H1 (cell line): ENCODE data around the gene GPNMB. TPM values are rescaled to one million over a fixed set of nuclear protein-coding genes. Genes with fewer than 3 reads are reported as not detected.
A peak's percentile ranks its signal among the peaks of the same experiment; 100 is the strongest.

Experiments used
- CTCF ChIA-PET: fragments of 300-600 bp; sonication (Branson Sonifier 250); formaldehyde crosslinking; loops from one replicate; lab custom pipeline; 2021; ENCODE audit not compliant: partially characterized antibody; lab: Charles Lee
- POLR2A ChIA-PET: fragments of 300-600 bp; sonication (Branson Sonifier 250); formaldehyde crosslinking; loops from one replicate; lab custom pipeline; 2021; ENCODE audit warnings: inconsistent platforms; ENCODE audit not compliant: partially characterized antibody; lab: Charles Lee
- DNase-seq, 2 experiments: peaks; one replicate each; pipeline versions ENCODE4 v3.0.0 to v3.0.0-alpha.2; 2010 to 2022; ENCODE audit warnings: low spot score in 2 of 2, low read depth in 1 of 2, mixed read lengths in 1 of 2
- FAIRE-seq: peaks from 2 replicates; lab custom pipeline; 2011; peaks lifted over from hg19 to GRCh38; lab: Jason Lieb, UNC
- H2AFZ ChIP-seq: 2 replicates; pipeline ENCODE4 v1.8.1; 2012; ENCODE audit warnings: low read length, inconsistent platforms
- H2AK5ac ChIP-seq: 2 replicates; pipeline ENCODE4 v1.6.1; 2013; ENCODE audit warnings: low read depth, low read length
- H2BK120ac ChIP-seq: replicated peaks from 2 replicates; pipeline ENCODE3; 2013; ENCODE audit warnings: low read depth, low read length, inconsistent platforms
- H2BK12ac ChIP-seq: 2 replicates; pipeline ENCODE4 v1.6.1; 2013; ENCODE audit warnings: low read depth, low read length
- H2BK15ac ChIP-seq: 2 replicates; pipeline ENCODE4 v1.6.1; 2013; ENCODE audit warnings: low read length
- H2BK20ac ChIP-seq: 2 replicates; pipeline ENCODE4 v1.6.1; 2013; ENCODE audit warnings: low read length
- H2BK5ac ChIP-seq: 2 replicates; pipeline ENCODE4 v1.6.1; 2013; ENCODE audit warnings: low read depth, low read length
- H3K14ac ChIP-seq: 2 replicates; pipeline ENCODE4 v1.6.1; 2013; ENCODE audit warnings: inconsistent platforms; ENCODE audit not compliant: insufficient read length
- H3K18ac ChIP-seq: 2 replicates; pipeline ENCODE4 v1.6.1; 2013; ENCODE audit warnings: low read length; ENCODE audit errors: extremely low read depth
- H3K23ac ChIP-seq: 2 replicates; pipeline ENCODE4 v1.6.1; 2013; ENCODE audit warnings: inconsistent platforms; ENCODE audit not compliant: insufficient read length
- H3K23me2 ChIP-seq: 2 replicates; pipeline ENCODE4 v1.6.1; 2013; ENCODE audit warnings: low read depth, low read length
- H3K27ac ChIP-seq: 2 replicates; pipeline ENCODE4 v1.6.1; 2011; ENCODE audit warnings: low read depth, low read length, inconsistent platforms
- H3K27me3 ChIP-seq, 4 experiments: replicated peaks in 1 of 4; 1 replicate in 1 of 4; 2 replicates in 3 of 4; pipeline versions ENCODE4 v1.6.1 to v1.8.1; 2011 to 2013; ENCODE audit warnings: low read length in 3 of 4, mild to moderate bottlenecking in 3 of 4, inconsistent platforms in 2 of 4, mixed read lengths in 2 of 4, moderate library complexity in 1 of 4; ENCODE audit not compliant: control insufficient read depth in 3 of 4, insufficient read depth in 3 of 4; ENCODE audit errors: extremely low read depth in 1 of 4
- H3K36me3 ChIP-seq, 4 experiments: 2 replicates each; pipeline versions ENCODE4 v1.6.1 to v1.8.1; 2011 to 2013; ENCODE audit warnings: mild to moderate bottlenecking in 4 of 4, low read length in 3 of 4, moderate library complexity in 2 of 4, control low read depth in 1 of 4, inconsistent platforms in 1 of 4; ENCODE audit not compliant: insufficient read depth in 4 of 4, control insufficient read depth in 2 of 4
- H3K4ac ChIP-seq: replicated peaks from 2 replicates; pipeline ENCODE3; 2013; ENCODE audit warnings: low read length, low read depth, mixed read lengths, inconsistent platforms; ENCODE audit not compliant: insufficient read length
- H3K4me1 ChIP-seq, 4 experiments: replicated peaks in 1 of 4; 1 replicate in 1 of 4; 2 replicates in 3 of 4; pipeline versions ENCODE4 v1.6.1 to v1.8.1; 2011 to 2013; ENCODE audit warnings: low read length in 3 of 4, inconsistent platforms in 2 of 4, mixed read lengths in 1 of 4; ENCODE audit not compliant: insufficient read depth in 4 of 4, control insufficient read depth in 3 of 4
- H3K4me2 ChIP-seq, 2 experiments: 2 replicates each; pipeline versions ENCODE4 v1.6.1 to v1.8.1; 2011 to 2013; ENCODE audit warnings: low read depth in 2 of 2, low read length in 2 of 2, control low read depth in 1 of 2, inconsistent platforms in 1 of 2, mild to moderate bottlenecking in 1 of 2; ENCODE audit not compliant: insufficient read depth in 1 of 2
- H3K4me3 ChIP-seq, 4 experiments: fragments of 200-600, 300-600 bp in 1 of 4; sonication (generic), shearing (Covaris generic), sonication (Bioruptor Twin) in 1 of 4; 2 replicates each; pipeline versions ENCODE4 v1.5.1 to v1.8.1; 2011 to 2016; ENCODE audit warnings: low read length in 4 of 4, low read depth in 3 of 4, control low read depth in 2 of 4, inconsistent platforms in 2 of 4, mild to moderate bottlenecking in 2 of 4, mixed read lengths in 1 of 4, moderate library complexity in 1 of 4; ENCODE audit not compliant: insufficient read depth in 2 of 4; ENCODE audit errors: extremely low read depth in 1 of 4
- H3K56ac ChIP-seq: replicated peaks from 2 replicates; pipeline ENCODE3; 2013; ENCODE audit warnings: low read depth, mild to moderate bottlenecking, mixed read lengths, low read length, inconsistent platforms; ENCODE audit not compliant: insufficient read length
- H3K79me1 ChIP-seq: 2 replicates; pipeline ENCODE4 v1.6.1; 2013; ENCODE audit warnings: low read depth, low read length, control low read depth
- H3K79me2 ChIP-seq, 2 experiments: 2 replicates each; pipeline versions ENCODE4 v1.6.1 to v1.8.1; 2012 to 2013; ENCODE audit warnings: low read length in 2 of 2, mild to moderate bottlenecking in 2 of 2, inconsistent platforms in 1 of 2; ENCODE audit not compliant: insufficient read depth in 2 of 2, control insufficient read depth in 1 of 2
- H3K9ac ChIP-seq, 4 experiments: replicated peaks in 1 of 4; 1 replicate in 1 of 4; 2 replicates in 3 of 4; pipeline versions ENCODE4 v1.6.1 to v1.8.1; 2011 to 2013; ENCODE audit warnings: low read depth in 3 of 4, low read length in 3 of 4, control low read depth in 2 of 4, mild to moderate bottlenecking in 2 of 4, moderate library complexity in 2 of 4, inconsistent platforms in 1 of 4; ENCODE audit errors: extremely low read depth in 1 of 4
- H3K9me3 ChIP-seq, 2 experiments: 2 replicates each; pipeline versions ENCODE4 v1.6.1 to v1.8.1; 2012 to 2013; ENCODE audit warnings: mild to moderate bottlenecking in 2 of 2, moderate library complexity in 2 of 2, control low read depth in 1 of 2, inconsistent platforms in 1 of 2, low read depth in 1 of 2, low read length in 1 of 2, mixed read lengths in 1 of 2; ENCODE audit not compliant: insufficient read depth in 2 of 2
- H4K20me1 ChIP-seq, 2 experiments: replicated peaks in 1 of 2; 2 replicates each; pipeline versions ENCODE3 to v1.8.1; 2011 to 2013; ENCODE audit warnings: inconsistent platforms in 2 of 2, low read length in 2 of 2, mild to moderate bottlenecking in 1 of 2; ENCODE audit not compliant: insufficient read depth in 2 of 2, control insufficient read depth in 1 of 2
- H4K5ac ChIP-seq: 2 replicates; pipeline ENCODE4 v1.6.1; 2013; ENCODE audit warnings: low read length, low read depth, mixed read lengths, inconsistent platforms; ENCODE audit not compliant: insufficient read length
- H4K8ac ChIP-seq: 2 replicates; pipeline ENCODE4 v1.8.0; 2013; ENCODE audit warnings: mild to moderate bottlenecking, moderate library complexity, low read length, inconsistent platforms; ENCODE audit not compliant: insufficient read depth; ENCODE audit errors: extremely low read depth
- H4K91ac ChIP-seq: replicated peaks from 2 replicates; pipeline ENCODE3; 2013; ENCODE audit warnings: low read length, mixed read lengths, inconsistent platforms; ENCODE audit not compliant: insufficient read length
- CEBPB ChIP-seq: IDR thresholded peaks from 2 replicates; pipeline ENCODE4 v1.6.1; 2012; ENCODE audit warnings: low read depth, low read length
- CTCF ChIP-seq, 3 experiments: IDR thresholded peaks; 1 replicate in 2 of 3; 2 replicates in 1 of 3; pipeline versions ENCODE4 v1.5.1 to v1.6.1; 2011; ENCODE audit warnings: low read length in 3 of 3, mild to moderate bottlenecking in 3 of 3, inconsistent platforms in 2 of 3, low read depth in 1 of 3, moderate library complexity in 1 of 3; ENCODE audit not compliant: insufficient read depth in 1 of 3; ENCODE audit errors: control extremely low read depth in 1 of 3
- TAF1 ChIP-seq: IDR thresholded peaks from 2 replicates; pipeline ENCODE4 v1.6.1; 2011; ENCODE audit warnings: mild to moderate bottlenecking, low read depth, low read length
- WGBS, 2 experiments: shearing (Covaris generic) in 1 of 2; methylation state at CpG; one replicate each; pipeline versions ENCODE4 v1.1.6 to v1.1.7; 2013 to 2015; ENCODE audit warnings: low lambda C conversion rate in 2 of 2, mixed read lengths in 2 of 2, inconsistent platforms in 1 of 2, low coverage in 1 of 2, missing lambda C conversion rate in 1 of 2; ENCODE audit not compliant: insufficient replicate concordance in 2 of 2, insufficient coverage in 1 of 2, insufficient read length in 1 of 2; ENCODE audit errors: extremely low coverage in 1 of 2, missing lambda C conversion rate in 1 of 2; 5-methylcytosine and 5-hydroxymethylcytosine counted together
- polyA plus RNA-seq, 7 experiments: library from polyadenylated mRNA; depleted of rRNA in 3 of 7; stranded (reverse) in 5 of 7; unstranded in 2 of 7; fragments of >200 nt in 5 of 7; fragments of 200-250 nt in 2 of 7; gene quantifications; 1 replicate in 5 of 7; 2 replicates in 1 of 7; 4 replicates in 1 of 7; pipeline versions ENCODE4 v1.2.1 to v1.2.3, GENCODE V29; 2011 to 2013; ENCODE audit warnings: missing spikeins in 2 of 7, mixed read lengths in 2 of 7
- total RNA-seq: library from RNA; stranded (reverse); fragmentation: NEBNext Ultra II Directional; extraction: Animal tissue kit (Norgen Biotek cat#: 25700); gene quantifications from 2 replicates; pipeline ENCODE4 v1.2.1, GENCODE V29; 2021

GPNMB gene
- total and polyA plus RNA-seq, 2 of the 8 experiments (the other 6 are each of a cell fraction or from before 2014, with no cell fraction given), result 1.1 to 1.4 TPM

DNA sequence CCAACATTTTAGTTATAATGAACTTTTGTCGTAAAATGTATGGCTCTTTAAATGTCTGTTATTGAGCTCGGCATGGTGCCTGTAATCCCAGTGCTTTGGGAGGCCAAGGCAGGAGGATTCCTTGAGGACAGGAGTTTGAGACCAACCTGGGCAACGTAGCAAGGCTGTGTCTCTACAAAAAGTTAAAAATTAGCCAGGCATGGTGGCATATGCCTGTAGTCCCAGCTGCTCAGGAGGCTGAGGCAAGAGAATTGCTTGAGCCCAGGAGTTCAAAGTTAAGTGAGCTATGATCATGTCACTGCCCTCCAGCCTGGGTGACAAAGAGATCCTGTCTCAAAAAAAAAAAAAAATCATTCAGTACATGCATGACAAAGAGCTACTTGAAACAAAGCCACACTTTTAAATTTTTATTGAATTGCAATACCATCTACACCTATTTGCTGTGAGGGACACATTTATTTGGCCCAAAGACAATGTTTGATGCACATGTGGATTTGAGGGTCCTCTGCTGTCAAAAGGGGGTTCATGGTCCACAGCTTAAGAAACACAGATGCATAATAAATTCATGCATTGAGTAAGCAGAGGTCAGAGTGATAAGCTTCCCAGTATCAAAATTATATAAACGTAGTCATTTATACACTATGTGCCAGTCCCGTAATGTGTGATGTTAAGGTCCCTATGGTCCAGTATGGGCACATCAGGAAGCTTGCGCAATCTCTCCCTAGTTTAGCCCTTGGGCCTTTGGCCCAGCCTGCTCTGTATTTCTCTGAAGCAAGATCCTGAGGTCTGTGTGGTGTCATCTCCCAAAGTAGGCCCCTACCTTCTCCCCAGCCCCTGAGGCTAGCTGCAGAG, 48.2 kb downstream of the GPNMB start:
- no peak overlapping the region for H3K4me2 ChIP-seq
- H3K79me2 ChIP-seq, result peaks cover 3 to 5% of the 10 kb centered on the region in 2 experiments
- no peaks in the 10 kb centered on the region; a peak in 1 of 7 replicates for H3K27me3 ChIP-seq
- DNase-seq, result no peak
- 0 out of 2 replicates have a peak overlapping the region, but pooled peaks have one; percentile 10 for H2AFZ ChIP-seq
- H2BK120ac ChIP-seq, result no peak overlapping the region
- H2BK15ac ChIP-seq, result no peak overlapping the region
- H4K5ac ChIP-seq, result no peak overlapping the region
- H3K9me3 ChIP-seq, result no peaks in the 10 kb centered on the region
- no peak overlapping the region for H4K91ac ChIP-seq
- H3K4ac ChIP-seq, result no peak overlapping the region
- ChIA-PET CTCF (interaction anchor here (0.8 to 3.4 kb wide), 9 partner anchors 10 to 251 kb away, joined by 3 to 27 read pairs (median 8); no protein-coding TSS in a partner anchor), POLR2A (interaction anchor here (0.5 to 2.1 kb wide), 5 partner anchors 8 to 208 kb away, joined by 3 to 6 read pairs (median 3); no protein-coding TSS in a partner anchor)
- no peak overlapping the region for H3K18ac ChIP-seq
- TF ChIP-seq CTCF (IDR thresholded peaks at IDR 0.05; ENCODE audit: control extremely low read depth in 1 of 3, insufficient read depth in 1 of 3, low read depth in 1 of 3, low read length in 3 of 3), result 0 out of 4 replicates have a peak, but pooled peaks of 1 of the 3 experiments have one; percentile 3
- no peak for TF ChIP-seq TAF1
- TF ChIP-seq CEBPB, result peak; percentile 96
- 0 out of 2 replicates have a peak overlapping the region, but pooled peaks have one; percentile 17 for H2BK12ac ChIP-seq
- H2BK20ac ChIP-seq, result no peak overlapping the region
- FAIRE-seq, result no peak
- H3K9ac ChIP-seq, result no peak overlapping the region
- no peak overlapping the region for H2AK5ac ChIP-seq
- H3K4me3 ChIP-seq, result no peak overlapping the region
- H3K79me1 ChIP-seq, result peaks cover 4% of the 10 kb centered on the region; the same call in 1 of the 2 replicates
- WGBS, 2 experiments, result 86% methylated on average over 6 of the region's 6 CpGs; no CpG with 5 or more reads in 1 of the 2 experiments
- no peaks in the 10 kb centered on the region for H3K36me3 ChIP-seq
- H3K4me1 ChIP-seq, result peaks cover 0 to 2% (median 0%) of the 10 kb centered on the region in 4 experiments; a peak in 1 of 7 replicates
- H4K8ac ChIP-seq, result no peak overlapping the region
- no peak overlapping the region for H3K56ac ChIP-seq
- H2BK5ac ChIP-seq, result no peak overlapping the region
- H3K23ac ChIP-seq, result no peak overlapping the region
- no peaks in the 10 kb centered on the region for H4K20me1 ChIP-seq
- H3K14ac ChIP-seq, result no peak overlapping the region
- H3K27ac ChIP-seq, result no peak overlapping the region
- peaks cover 2% of the 10 kb centered on the region; the same call in 1 of the 2 replicates for H3K23me2 ChIP-seq
